Bronchial epithelial cell (primary cell): Measurements from ENCODE around the gene SP3. TPM values are rescaled to one million over a fixed set of nuclear protein-coding genes. Genes with fewer than 3 reads are reported as not detected.

Experiments
- DNase-seq: peaks from one replicate; pipeline ENCODE4 v3.0.0-alpha.2; 2010; ENCODE audit warnings: low read depth
- FAIRE-seq: peaks from 2 replicates; lab custom pipeline; 2011; peaks lifted over from hg19 to GRCh38; lab: Jason Lieb, UNC
- H3K27me3 ChIP-seq: 2 replicates; pipeline ENCODE4 v1.5.1; 2011; ENCODE audit warnings: low read length; ENCODE audit not compliant: control insufficient read depth, insufficient read depth
- H3K36me3 ChIP-seq: 2 replicates; pipeline ENCODE4 v1.5.1; 2011; ENCODE audit warnings: low read length; ENCODE audit not compliant: control insufficient read depth, insufficient read depth
- H3K4me3 ChIP-seq: 2 replicates; pipeline ENCODE4 v1.5.1; 2011; ENCODE audit warnings: mild to moderate bottlenecking, low read depth, low read length, control low read depth
- CTCF ChIP-seq: IDR thresholded peaks from 2 replicates; pipeline ENCODE4 v1.5.1; 2011; ENCODE audit warnings: mild to moderate bottlenecking, moderate library complexity, low read length, control low read depth, inconsistent platforms; ENCODE audit not compliant: insufficient read depth, severe bottlenecking
- total RNA-seq: library from RNA; depleted of rRNA; stranded (reverse); fragments of >200 nt; gene quantifications from 2 replicates; pipeline ENCODE4 v1.2.1, GENCODE V29; 2014

The SP3 gene
- 87.7 and 104 TPM in 2 replicates for total RNA-seq

- Histone ChIP-seq H3K36me3 (peaks cover 2% of the 10 kb centered on the region), H3K27me3 (no peaks in the 10 kb centered on the region), H3K4me3 (peak within 1 kb of the TSS; percentile 88)
- peak; percentile 88 for DNase-seq
- no peak for FAIRE-seq
- no peak for TF ChIP-seq CTCF
Measured at GRCh38 chr2:173965372-173966025, at the start of gene SP3. TSS of gene SP3 (minus strand) at chr2:173965373. CDS start at chr2:173965171, 202 bp downstream.

GRCh38 chr2:174014699-174015070 lies 49.5 kb upstream of the SP3 start:
- TF ChIP-seq CTCF, result no peak
- DNase-seq, result no peak
- H3K4me3 ChIP-seq, result no peak overlapping the region
- no peaks in the 10 kb centered on the region for H3K36me3 ChIP-seq
- FAIRE-seq, result no peak
- H3K27me3 ChIP-seq, result no peaks in the 10 kb centered on the region

GRCh38 chr2:174014011-174014698 lies 49.0 kb upstream of the SP3 start:
- Histone ChIP-seq H3K4me3 (no peak overlapping the region), H3K36me3 (no peaks in the 10 kb centered on the region), H3K27me3 (no peaks in the 10 kb centered on the region)
- TF ChIP-seq CTCF, result no peak
- DNase-seq (no peak), FAIRE-seq (no peak)

- Histone ChIP-seq H3K4me3 (peak overlapping the region; percentile 45), H3K36me3 (no peaks in the 10 kb centered on the region), H3K27me3 (no peaks in the 10 kb centered on the region)
- FAIRE-seq, result no peak
- TF ChIP-seq CTCF, result no peak
- no peak for DNase-seq
Measured at GRCh38 chr2:174013315-174013751, 48.2 kb upstream of the SP3 start.

- DNase-seq (no peak), FAIRE-seq (no peak)
- Histone ChIP-seq H3K36me3 (no peaks in the 10 kb centered on the region), H3K4me3 (peak overlapping the region; percentile 45), H3K27me3 (no peaks in the 10 kb centered on the region)
- TF ChIP-seq CTCF, result no peak
Measured at GRCh38 chr2:174012347-174013314, 47.5 kb upstream of the SP3 start.
